GM21515 (cell line): ENCODE measurements around the gene EXOC4.

Experiments used
- ATAC-seq: cut with Tn5 transposase; IDR thresholded peaks from one replicate; pipeline ENCODE4 v1.9.1; 2021; ENCODE audit not compliant: unreplicated experiment

EXOC4 gene

DNA sequence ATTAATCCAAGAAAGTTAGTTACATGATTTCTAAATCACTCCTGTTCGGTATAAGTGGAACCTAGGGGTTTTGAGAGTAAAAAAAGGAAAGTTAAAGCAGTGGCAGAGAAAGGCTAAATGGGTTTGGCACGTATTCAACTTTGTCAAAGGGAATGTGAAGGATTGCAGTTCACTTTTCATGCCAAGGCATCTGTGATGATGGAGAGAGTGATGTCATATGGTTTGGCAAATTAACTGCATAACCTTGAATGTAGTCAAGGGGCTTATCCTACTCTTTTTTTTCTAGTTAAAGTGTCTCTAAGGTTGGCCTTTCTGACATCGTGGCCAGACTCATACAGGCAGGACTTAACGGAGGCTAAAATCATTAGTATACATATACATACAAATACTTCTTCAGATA is 277.8 kb downstream of the EXOC4 start:
- no peak for ATAC-seq

DNA sequence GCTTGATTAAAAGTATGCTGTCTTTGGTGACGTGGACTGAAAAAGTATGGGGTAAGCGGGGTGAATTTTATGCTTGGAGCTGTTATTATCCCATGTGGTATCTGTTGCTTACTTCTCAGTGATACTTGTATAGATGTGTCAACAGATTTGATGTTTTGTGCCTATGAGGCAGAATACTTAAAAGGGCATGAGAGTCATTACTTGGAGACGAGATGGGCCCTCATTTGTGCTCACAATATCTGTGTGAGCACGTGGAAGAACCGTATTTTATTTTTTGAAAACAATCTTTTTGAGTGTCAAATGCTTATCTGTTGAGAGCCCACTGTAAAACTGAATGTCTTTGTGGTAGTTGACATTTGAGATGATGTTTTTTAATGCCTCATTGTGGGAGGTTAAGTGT is 281.9 kb downstream of the EXOC4 start:
- no peak for ATAC-seq

DNA sequence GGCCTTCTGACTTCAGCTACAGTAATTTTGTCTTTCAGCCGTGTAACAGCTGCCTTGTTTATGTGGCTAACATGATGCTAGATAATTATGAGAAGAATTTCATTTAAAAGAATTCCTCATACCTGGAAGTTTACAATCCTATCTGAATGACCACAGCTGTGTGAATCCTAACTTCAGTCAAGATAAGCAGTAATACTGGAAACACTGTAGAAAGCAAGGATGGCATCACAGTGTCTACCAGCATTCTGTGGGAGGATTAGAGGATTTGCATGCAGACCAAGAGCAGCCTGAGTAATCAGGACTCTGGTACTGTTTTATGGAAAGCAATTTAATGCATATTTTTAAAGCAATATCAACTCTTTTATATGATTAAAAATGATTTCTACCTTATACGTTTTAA is 282.4 kb downstream of the EXOC4 start:
- ATAC-seq = no peak

DNA sequence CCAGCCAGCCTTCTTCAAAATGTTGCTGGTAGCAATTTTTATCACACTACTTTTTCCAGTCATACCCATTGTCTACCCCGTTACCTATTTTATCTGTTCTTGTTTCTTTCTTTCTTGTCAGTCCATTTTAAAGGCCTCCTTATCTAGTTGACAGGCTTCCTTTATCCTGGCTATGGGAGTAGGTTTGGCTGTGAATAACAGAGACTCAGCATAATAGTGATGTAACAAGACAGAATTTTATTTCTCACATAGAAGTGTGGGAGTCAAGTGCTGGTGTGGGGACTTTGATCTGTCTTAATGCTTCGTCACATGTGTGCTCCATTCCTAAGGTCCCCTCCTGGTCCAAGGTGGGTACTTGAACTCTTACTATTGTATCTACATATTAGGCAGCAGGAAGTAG is 283.6 kb downstream of the EXOC4 start:
- no peak for ATAC-seq

DNA sequence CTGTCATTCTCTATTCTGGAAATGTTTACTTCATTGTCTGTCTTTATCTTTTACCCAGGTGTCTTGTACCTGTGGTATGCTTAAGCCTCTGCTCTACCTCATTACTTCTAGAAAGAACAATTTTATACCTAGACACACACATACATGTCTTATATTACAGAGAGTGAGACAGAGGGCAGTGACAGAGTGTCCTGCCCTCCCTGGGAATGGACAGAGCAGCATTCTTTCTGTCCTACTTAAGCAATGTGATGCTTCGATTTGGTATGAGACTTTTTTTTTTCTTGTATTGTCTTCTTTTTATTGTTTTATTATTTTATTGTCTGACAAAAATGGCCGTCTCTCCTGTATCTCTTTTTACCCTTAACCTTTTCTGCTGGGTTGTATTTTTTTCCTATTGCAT is 286.1 kb downstream of the EXOC4 start:
- no peak for ATAC-seq

DNA sequence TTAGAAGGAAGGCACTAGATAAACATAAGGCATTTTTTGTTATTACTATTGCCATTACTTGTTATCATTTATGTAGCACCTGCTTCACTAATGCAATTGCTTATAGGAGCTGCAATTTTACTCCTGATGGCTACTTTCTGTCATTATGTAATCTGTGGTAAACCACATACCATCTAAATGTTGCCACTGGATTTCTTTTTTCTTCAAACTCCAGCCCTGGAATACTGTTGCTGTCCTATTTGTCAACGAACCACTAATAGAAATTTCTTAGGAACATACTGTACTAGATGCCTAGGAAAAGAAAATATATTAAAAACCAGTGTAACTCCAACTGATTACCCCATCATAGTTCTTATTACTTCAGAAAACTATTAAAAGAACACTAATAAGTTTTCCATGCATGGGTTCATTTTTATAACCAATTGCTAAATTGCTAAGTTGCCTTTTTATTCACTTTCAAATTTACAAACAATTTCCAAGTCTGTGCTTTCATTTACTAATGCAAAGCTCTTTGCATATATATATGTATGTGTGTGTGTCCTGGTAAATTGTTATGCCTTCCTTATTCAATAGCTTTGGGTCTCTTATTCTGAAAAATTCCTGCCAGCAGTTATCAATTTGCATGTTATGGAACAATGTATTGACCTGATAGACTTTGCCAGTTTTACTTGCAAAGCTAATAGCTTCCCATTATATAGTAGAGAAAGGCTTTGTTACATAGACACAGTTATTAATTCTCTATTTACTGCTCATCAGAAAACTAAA is 287.4 kb downstream of the EXOC4 start:
- no peak for ATAC-seq

DNA sequence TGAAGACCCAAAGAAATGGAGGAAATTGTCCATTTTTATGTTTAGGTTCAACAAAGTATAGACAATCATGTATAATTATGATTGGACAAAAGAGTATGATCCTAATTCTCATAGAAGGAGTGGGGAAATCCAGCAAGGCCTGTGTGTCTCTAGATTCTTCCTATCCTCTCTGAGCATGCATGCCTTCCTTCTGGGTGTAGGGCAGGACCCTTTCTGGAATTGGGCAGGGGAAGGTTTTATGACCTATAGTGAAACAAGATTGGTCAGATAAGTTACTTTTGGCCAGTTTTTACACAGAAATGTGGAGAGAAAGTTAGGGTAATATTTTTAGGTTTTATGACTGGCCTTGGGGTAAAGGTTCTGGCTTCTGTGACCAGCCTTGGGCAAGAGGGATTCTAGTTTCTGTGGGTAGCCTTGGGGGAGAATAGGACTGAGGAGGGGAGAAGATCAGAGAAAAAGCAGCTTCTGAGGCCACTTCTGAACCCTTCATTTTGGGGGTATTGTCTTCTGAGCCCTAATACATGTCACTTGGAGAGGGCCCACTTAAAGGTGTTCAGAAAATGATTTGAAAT is 289.4 kb downstream of the EXOC4 start:
- ATAC-seq = no peak

DNA sequence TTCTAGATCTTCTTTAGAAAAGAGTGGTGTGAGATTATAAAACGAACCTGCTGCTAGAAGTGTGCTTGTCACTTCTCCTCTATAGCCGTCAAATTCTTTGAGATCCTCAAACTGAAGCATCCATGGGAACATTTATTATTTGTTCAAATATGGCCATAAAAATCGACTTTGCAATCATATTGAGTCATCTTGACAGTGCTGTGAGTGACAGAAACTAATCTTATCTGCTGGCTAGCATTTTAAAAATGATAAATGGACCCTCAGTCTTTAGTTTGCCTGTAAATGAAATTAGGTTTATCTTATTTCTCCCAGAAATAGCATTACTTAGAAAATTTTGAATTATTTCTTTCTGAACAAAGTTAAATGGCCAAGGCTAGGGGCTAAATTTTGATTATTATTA is 290.8 kb downstream of the EXOC4 start:
- no peak for ATAC-seq

DNA sequence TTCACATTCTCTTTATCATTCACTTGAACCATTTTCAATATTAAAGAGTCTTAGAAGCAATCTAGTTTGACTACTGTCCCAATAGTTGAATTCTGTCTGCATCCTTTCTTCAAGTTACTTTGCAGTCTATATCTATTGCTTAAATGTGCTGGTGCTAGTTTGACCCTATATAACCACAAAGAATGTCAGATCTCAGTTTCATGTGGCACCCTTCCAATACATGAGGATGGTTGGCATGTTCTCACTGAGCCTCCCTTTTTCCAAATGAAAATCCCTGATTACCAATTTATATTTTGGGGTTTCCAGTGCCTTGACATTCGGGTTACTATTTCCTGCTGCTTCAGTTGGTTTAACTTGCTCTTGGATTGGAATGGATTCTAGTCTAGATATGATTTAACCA is 292.7 kb downstream of the EXOC4 start:
- ATAC-seq = no peak

DNA sequence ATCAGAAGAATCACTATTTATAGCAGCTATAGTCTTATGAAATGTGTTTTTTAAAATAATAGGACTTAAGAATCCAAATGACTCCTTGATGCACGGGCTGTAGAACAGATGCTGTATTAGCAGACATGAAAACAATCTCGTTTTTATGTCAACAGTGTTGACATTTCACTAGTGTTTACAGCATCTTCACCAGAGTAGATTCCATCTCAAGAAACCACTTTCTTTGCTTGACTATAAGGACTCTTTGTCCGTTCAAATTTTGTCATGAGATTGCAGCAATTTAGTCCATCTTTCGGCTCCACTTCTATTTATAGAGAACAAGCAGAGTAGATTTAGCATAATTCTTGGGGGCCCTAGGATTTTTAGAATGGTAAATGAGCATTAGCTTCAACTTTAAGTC is 295.1 kb downstream of the EXOC4 start:
- ATAC-seq = no peak

DNA sequence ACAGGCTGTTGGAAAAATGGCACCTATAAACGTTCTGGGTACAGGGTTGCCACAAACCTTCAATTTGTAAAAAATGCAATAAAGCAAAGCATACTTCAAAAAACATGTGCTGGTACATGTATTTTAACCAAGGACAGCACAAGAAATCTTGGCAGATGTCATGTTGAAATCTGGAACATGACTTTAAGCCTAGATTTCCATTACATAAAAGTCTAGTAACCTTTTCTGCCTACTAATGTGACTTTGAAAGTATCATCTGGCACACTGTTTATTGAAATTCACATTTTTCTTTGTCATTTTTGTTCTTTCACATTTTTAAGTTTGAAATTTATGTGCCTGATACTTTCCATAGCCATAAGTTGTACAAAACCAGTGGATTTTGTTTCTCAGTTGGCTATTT is 296.8 kb downstream of the EXOC4 start:
- no peak for ATAC-seq

DNA sequence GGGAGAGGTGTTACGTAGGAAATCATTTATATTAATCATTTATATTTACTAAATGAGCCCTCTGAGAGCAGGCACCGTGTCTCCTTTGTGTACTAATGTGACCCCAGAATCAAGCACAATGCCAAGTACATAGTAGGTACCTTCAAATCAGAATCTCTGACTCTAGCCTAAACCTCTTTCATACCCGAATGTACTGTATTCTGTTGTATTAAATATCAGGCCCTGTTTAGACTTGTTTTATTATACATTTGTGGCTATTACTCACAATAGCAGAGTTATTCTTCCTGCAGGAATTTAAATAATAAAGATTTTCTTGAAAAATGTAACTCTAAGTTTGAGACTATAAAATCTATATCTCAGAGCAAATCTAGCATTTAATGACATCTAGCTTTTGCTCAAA is 297.3 kb downstream of the EXOC4 start:
- no peak for ATAC-seq

DNA sequence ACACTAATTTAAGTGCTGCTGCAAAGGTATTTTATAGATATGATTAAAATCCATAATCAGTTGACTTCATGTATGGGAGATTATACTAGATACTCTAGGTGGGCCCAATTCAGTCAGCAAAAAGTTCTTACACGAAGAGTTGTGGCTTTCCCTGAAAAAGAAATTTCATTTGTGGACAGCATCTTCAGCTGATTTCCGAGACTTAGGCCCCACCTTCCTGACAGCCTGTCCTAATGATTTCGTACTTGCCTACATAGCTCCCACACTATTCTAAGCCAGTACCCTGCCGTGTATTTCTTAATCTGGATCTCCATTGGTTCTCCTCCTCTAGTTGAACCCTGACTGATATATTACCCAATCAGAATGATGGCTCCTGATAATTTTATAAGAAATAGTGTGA is 297.9 kb downstream of the EXOC4 start:
- no peak for ATAC-seq

DNA sequence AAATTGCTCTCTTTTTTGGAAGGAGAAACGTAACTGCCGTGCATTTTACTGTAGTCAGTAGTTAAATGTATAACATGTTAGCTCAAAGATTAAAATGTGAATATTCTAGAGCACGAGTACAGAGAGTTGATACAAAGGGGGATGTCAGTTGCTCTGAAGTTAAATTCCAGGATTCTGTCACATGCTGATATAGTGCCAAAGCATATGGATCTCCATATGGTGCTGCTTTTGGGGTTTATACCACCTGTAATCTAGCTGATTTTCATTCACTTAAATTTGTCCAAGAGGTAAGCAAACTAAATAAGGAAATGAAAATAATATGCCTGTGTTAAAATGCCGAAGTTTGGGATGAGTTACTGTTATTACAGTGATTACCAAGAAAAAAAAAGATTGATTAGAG is 298.6 kb downstream of the EXOC4 start:
- no peak for ATAC-seq

DNA sequence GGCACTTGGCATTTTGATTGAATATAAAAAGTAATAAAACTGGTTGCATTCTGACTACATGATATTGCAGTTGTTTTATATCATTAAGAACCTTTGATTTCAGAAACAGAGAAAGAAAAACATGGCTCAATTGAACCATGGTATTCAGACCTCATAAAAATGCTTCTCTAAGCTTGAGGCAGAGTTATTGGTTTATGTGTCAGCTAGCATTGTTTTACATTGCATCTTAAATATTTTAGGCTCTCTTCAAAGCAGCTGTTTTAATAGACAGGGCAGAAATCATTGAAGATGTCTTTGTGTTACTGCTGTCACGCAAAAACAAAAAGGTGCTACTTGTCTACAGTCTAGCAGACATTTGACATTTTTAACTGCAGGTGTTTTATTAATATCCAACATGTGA is 299.2 kb downstream of the EXOC4 start:
- no peak for ATAC-seq

DNA sequence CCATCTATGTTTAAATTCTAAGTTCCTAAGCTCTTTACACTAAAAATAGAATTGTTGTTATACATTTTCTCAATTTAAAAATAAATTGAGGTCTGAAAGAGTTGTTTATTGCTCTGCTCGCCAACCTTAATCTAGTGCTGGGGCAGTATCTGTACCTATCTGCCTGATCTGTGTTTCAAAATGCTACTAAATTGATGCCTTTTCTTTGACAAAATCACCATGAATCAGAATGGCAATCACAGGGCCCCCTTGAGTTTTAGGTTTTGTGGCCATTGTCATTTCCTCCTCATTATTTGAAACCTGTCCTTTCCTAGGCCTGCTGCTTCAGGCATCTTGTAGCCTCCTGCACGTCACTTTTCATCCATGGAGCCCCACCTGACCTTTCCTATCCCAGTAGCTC is 301.5 kb downstream of the EXOC4 start:
- no peak for ATAC-seq

DNA sequence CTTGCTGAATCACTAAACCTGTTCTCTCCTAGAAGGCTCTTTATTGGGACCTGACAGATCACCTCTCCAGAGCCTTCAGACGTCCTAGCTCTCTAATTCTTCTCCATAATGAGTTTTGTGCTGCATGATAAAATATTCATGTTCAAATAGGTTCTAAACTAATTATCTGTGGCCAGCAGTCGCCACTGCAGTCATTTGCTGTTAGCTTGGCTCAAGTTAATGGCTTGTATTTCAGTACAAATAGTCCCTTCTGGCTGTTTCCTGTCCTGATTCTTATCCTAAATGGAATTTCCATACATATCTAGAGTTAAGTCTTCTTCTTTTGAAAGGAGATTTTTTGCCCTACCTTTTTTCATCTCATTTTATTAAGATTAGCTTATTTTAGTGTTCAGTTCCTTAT is 303.2 kb downstream of the EXOC4 start:
- no peak for ATAC-seq

DNA sequence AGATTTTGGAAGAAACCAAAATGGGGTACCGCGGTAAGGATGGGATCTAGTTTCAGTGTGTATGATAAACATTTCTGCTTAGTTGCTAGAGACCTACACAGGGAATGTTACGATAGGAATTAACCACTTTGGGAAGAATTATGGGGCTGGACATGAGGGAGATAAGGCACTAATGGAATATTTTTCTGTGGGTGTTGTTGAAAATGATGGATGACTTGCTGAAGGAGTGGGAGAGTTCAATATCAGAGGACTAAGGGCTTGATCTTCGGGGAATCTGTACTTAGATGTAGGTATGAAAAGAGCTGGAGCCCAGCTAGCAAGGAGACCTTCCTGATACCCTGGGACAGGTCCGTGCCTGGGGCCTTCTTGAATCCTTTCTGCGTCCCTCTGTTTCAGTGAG is 303.7 kb downstream of the EXOC4 start:
- ATAC-seq = no peak

DNA sequence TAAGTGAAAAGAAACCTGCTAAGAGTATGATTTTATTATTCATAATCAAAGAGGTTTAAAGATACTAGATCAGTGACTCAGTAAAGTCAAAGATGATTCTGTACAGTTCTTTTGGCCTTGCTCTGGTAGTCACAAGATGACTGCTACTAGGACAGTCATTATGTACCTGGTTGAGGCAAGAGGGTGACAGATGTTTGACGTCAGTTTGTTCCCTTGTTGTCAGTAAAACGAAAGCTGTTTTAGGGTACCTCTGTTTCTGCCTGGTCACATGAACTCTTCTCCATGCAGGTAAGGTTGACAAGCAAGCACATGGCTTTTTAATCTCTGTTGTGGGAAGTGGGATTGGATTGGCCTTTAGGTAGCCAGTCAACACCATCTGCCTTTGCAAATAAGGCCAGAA is 308.0 kb downstream of the EXOC4 start:
- ATAC-seq = no peak

DNA sequence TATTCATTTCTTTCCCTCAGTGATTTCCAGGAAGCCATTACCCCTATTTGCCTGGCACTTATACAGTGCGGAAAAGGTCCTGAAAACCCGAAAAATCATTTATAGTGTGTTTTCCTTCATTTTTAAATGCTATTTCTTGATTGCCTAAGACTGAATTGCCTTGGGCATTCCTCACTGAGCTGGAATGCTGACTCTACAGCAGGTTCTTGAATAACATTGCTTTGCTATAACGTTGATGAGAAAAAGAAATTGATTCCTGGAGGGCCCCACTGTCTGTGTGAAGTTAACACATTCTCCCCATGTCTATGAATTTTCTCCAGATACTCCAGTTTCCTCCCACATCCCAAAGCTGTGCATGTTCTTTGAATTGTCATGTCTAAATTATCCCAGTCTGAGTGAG is 308.5 kb downstream of the EXOC4 start:
- no peak for ATAC-seq

DNA sequence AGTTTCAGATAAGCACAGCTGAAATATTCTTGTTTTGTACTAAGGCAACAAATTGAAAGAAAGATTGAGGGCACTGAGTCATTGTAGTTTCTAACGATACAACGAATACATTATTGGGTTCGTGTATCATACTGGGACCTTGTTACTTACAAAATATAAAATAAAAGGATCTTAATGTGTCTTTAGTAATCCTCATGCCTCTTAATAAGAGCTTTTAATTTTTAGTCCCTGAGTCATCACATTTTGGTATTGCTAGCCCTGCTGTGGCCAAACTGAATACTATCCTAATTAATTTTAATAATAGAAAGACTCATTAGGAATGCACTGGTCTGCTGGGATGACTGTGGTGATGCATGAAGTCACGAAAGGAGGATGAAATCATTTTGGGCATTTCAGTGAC is 309.7 kb downstream of the EXOC4 start:
- ATAC-seq = no peak

DNA sequence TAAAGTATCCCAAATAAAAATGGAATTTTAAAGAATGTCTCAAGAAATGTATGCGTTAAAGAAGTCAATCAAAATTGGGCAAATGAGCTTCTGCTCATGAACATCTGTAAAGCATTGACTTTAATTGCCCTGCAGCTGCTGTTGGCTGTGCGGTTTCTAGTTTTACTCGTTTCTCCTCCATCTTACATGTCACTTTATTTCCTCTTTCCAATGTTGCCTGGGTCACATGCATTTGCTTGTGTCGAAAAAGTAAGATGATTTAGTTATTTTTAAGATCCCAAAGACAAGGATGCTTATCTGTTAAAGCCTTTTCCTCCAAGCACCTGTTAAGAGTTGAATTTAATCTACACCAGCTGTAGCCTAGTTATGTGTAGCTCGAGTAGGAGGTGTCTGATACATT is 310.4 kb downstream of the EXOC4 start:
- ATAC-seq = no peak

DNA sequence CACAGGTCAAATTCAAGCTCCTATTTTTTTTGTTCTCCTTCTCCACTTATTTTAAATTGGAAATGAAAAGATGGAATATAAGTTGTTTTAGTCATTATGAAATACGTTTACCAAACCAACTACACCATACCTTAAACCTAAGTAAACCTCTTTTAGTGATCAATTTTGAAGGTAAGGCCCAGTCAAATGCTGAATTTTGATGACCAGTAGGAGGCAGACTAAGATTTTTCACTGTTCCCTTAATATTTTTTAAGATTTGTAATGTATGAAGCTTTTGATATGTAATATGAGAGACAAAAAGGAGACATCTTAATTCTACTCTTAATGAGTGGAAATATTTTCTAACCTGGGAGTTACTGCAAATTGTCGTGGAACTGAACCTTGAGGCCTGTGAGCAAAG is 311.6 kb downstream of the EXOC4 start:
- ATAC-seq = no peak
